GM12878 (cell line): ENCODE data around the gene TBCE. TPM values are rescaled to one million over a fixed set of nuclear protein-coding genes. Genes with fewer than 3 reads are reported as not detected.
A peak's percentile ranks its signal among the peaks of the same experiment; 100 is the strongest.

Source experiments
- ATF2 ChIP-seq: IDR thresholded peaks from 2 replicates; pipeline ENCODE4 v1.6.1; 2012; ENCODE audit warnings: low read length, inconsistent platforms
- E4F1 ChIP-seq: fragments of 450-650 bp; IDR thresholded peaks from 2 replicates; pipeline ENCODE4 v1.6.1; 2018; ENCODE audit warnings: borderline replicate concordance, mild to moderate bottlenecking; ENCODE audit not compliant: partially characterized antibody
- EZH2 ChIP-seq: IDR thresholded peaks from 2 replicates; pipeline ENCODE4 v1.6.1; 2012; ENCODE audit warnings: low read depth, mild to moderate bottlenecking, control low read depth, inconsistent platforms, low read length, borderline replicate concordance; ENCODE audit not compliant: control insufficient read depth
- GABPA ChIP-seq: IDR thresholded peaks from 2 replicates; pipeline ENCODE4 v1.6.1; 2014; ENCODE audit warnings: antibody characterized with exemption, low read depth, mild to moderate bottlenecking, inconsistent platforms
- MEF2A ChIP-seq: IDR thresholded peaks from 2 replicates; pipeline ENCODE4 v1.6.1; 2011; ENCODE audit warnings: low read depth, mild to moderate bottlenecking, low read length, moderate library complexity; ENCODE audit not compliant: insufficient read depth
- MTA3 ChIP-seq: IDR thresholded peaks from 2 replicates; pipeline ENCODE4 v1.6.1; 2012; ENCODE audit warnings: low read length, inconsistent platforms, borderline replicate concordance
- MXI1 ChIP-seq: fragments of 150-350 bp; IDR thresholded peaks from 2 replicates; pipeline ENCODE4 v1.6.1; 2011; ENCODE audit warnings: low read depth, mild to moderate bottlenecking, inconsistent platforms, low read length, improper control_type of control experiment
- NBN ChIP-seq: fragments of 450-650 bp; IDR thresholded peaks from 2 replicates; pipeline ENCODE4 v1.6.1; 2016
- POLR2A ChIP-seq: IDR thresholded peaks from 2 replicates; pipeline ENCODE4 v1.6.1; 2011; ENCODE audit warnings: low read depth, mild to moderate bottlenecking, low read length
- POLR2AphosphoS2 ChIP-seq: IDR thresholded peaks from 2 replicates; pipeline ENCODE4 v1.6.1; 2011; ENCODE audit warnings: low read depth, mild to moderate bottlenecking, low read length, improper control_type of control experiment, moderate library complexity
- RAD51 ChIP-seq: fragments of 450-650 bp; IDR thresholded peaks from 2 replicates; pipeline ENCODE4 v1.6.1; 2016; ENCODE audit warnings: moderate library complexity, mild to moderate bottlenecking, inconsistent platforms
- RUNX3 ChIP-seq: IDR thresholded peaks from 2 replicates; pipeline ENCODE4 v1.6.1; 2012; ENCODE audit warnings: low read length, inconsistent platforms
- SP1 ChIP-seq: IDR thresholded peaks from one replicate; pipeline ENCODE4 v1.6.1; 2011; ENCODE audit warnings: low read depth, low read length
- SPI1 ChIP-seq: IDR thresholded peaks from 2 replicates; pipeline ENCODE4 v1.6.1; 2011; ENCODE audit warnings: low read depth, mild to moderate bottlenecking, low read length, moderate library complexity, borderline replicate concordance; ENCODE audit not compliant: insufficient read depth
- TAF1 ChIP-seq: IDR thresholded peaks from 2 replicates; pipeline ENCODE4 v1.6.1; 2011; ENCODE audit warnings: mild to moderate bottlenecking, low read depth, low read length, borderline replicate concordance
- ZBTB4 ChIP-seq: fragments of 450-650 bp; formaldehyde crosslinking; IDR thresholded peaks from 2 replicates; pipeline ENCODE4 v1.4.0; 2022; ENCODE audit warnings: mild to moderate bottlenecking, moderate library complexity
- ZBTB40 ChIP-seq: fragments of 450-650 bp; IDR thresholded peaks from 2 replicates; pipeline ENCODE4 v1.6.1; 2016; ENCODE audit warnings: mild to moderate bottlenecking, moderate library complexity, borderline replicate concordance
- ZNF384 ChIP-seq: IDR thresholded peaks from 2 replicates; pipeline ENCODE4 v1.6.1; 2012; ENCODE audit warnings: low read depth, mild to moderate bottlenecking, low read length, improper control_type of control experiment, borderline replicate concordance
- polyA plus RNA-seq, 11 experiments: library from polyadenylated mRNA; depleted of rRNA in 4 of 11; unstranded in 6 of 11; stranded (reverse) in 5 of 11; fragments of >200 nt; fragmentation: Nextera tagmentation in 4 of 11; fragmentation: Illumina TruSeq in 1 of 11; extraction: Ambion mirVana in 4 of 11; extraction: Trizol in 1 of 11; gene quantifications; 1 replicate in 1 of 11; 2 replicates in 10 of 11; pipeline versions ENCODE4 v1.2.1 to v1.2.3, GENCODE V29; 2011 to 2016; ENCODE audit warnings: inconsistent platforms in 2 of 11, missing spikeins in 2 of 11, low read depth in 1 of 11
- total RNA-seq, 4 experiments: library from RNA; depleted of rRNA in 3 of 4; stranded (reverse); fragments of >200 nt in 3 of 4; fragmentation: Illumina TruSeq in 1 of 4; extraction: Trizol in 1 of 4; gene quantifications; 2 replicates each; pipeline versions ENCODE4 v1.2.1 to v1.2.3, GENCODE V29; 2013 to 2021

The TBCE gene
- total and polyA plus RNA-seq, 10 of the 15 experiments (the other 5 are each of a cell fraction or from before 2014, with no cell fraction given), result 22.7 to 48.7 (median 29.2) TPM

GRCh38 chr1:235367000-235367908 is at the start of gene TBCE (continued):
- TF ChIP-seq ZBTB4 (CRISPR knock-in tag) (no peak), EZH2 (no peak), NBN (peak; percentile 67; the same call in 1 of the 2 replicates), E4F1 (peak; percentile 61), POLR2A (peak; percentile 93), MTA3 (no peak), RAD51 (peak; percentile 72), RUNX3 (peak; percentile 3; the same call in 1 of the 2 replicates), MEF2A (0 out of 2 replicates have a peak, but pooled peaks have one; percentile 25), ZBTB40 (peak; percentile 89), MXI1 (peak; percentile 64), ZNF384 (peak; percentile 61; the same call in 1 of the 2 replicates), TAF1 (peak; percentile 87), SPI1 (0 out of 2 replicates have a peak, but pooled peaks have one; percentile 36), GABPA (peak; percentile 92), ATF2 (no peak), SP1 (peak; percentile 42), POLR2AphosphoS2 (peak; percentile 82; the same call in 1 of the 2 replicates)
